Activated CD8-positive, alpha-beta T cell treated with anti-CD3 and anti-CD28 coated beads for 36 hours (primary cell): ENCODE results near the gene HSBP1L1. TPM values are rescaled to one million over a fixed set of nuclear protein-coding genes. Genes with fewer than 3 reads are reported as not detected.

ENCODE experiments used
- ATAC-seq: fragments of 200-7000 bp; cut with Tn5 transposase; one replicate; pipeline ENCODE4 v1.10.0; 2021; ENCODE audit warnings: mild to moderate bottlenecking, moderate library complexity
- CTCF ChIA-PET: fragments of 350-600 bp; sonication (Branson Sonifier 250); formaldehyde crosslinking; loops from one replicate; lab custom pipeline; 2021; ENCODE audit warnings: antibody characterized with exemption; lab: Charles Lee
- POLR2A ChIA-PET: fragments of 350-600 bp; sonication (Branson Sonifier 250); formaldehyde crosslinking; loops from one replicate; lab custom pipeline; 2021; ENCODE audit warnings: antibody characterized with exemption; lab: Charles Lee
- DNase-seq: peaks from one replicate; pipeline ENCODE4 v3.0.0-alpha.2; 2020
- H3K27ac Mint-ChIP-seq: one replicate; pipeline ENCODE4 v1.8.0; 2021; ENCODE audit warnings: mild to moderate bottlenecking, mixed read lengths
- H3K27me3 Mint-ChIP-seq: one replicate; pipeline ENCODE4 v1.8.0; 2021; ENCODE audit warnings: mixed read lengths
- H3K36me3 Mint-ChIP-seq: one replicate; pipeline ENCODE4 v1.8.0; 2021; ENCODE audit warnings: low read depth, mixed read lengths
- H3K4me1 Mint-ChIP-seq: one replicate; pipeline ENCODE4 v1.8.0; 2021; ENCODE audit warnings: low read depth, mixed read lengths
- H3K4me3 Mint-ChIP-seq: one replicate; pipeline ENCODE4 v1.8.0; 2021; ENCODE audit warnings: mild to moderate bottlenecking, moderate library complexity, mixed read lengths
- H3K9me3 Mint-ChIP-seq: one replicate; pipeline ENCODE4 v1.8.0; 2021; ENCODE audit warnings: mixed read lengths
- CTCF ChIP-seq: fragments of 200-600 bp; IDR thresholded peaks from one replicate; pipeline ENCODE4 v1.8.0; 2022; ENCODE audit warnings: antibody characterized with exemption, mild to moderate bottlenecking
- intact Hi-C: fragments of 100-400 bp; cut with micrococcal nuclease; formaldehyde crosslinking; loops from one replicate; pipeline ENCODE4 v1.10.0; 2022
- total RNA-seq, 2 experiments: library from RNA; stranded (reverse); gene quantifications; one replicate each; pipeline ENCODE4 v1.2.3, GENCODE V29; 2021

HSBP1L1 gene
- total RNA-seq: 1 to 10 TPM; 5.1 TPM

GRCh38 chr18:79964330-79965118 lies at the start of gene HSBP1L1:
Gene HSBP1L1, plus strand, starts transcription at chr18:79964643. Its CDS starts 93 bp downstream, at chr18:79964736.
- peak within 1 kb of the TSS; percentile 81 for H3K27ac Mint-ChIP-seq
- peaks cover 30% of the 10 kb centered on the region for H3K4me1 Mint-ChIP-seq
- ChIA-PET POLR2A (interaction anchor here (0.6 to 1.4 kb wide), 2 partner anchors 19 to 769 kb away, joined by 3 to 4 read pairs; no protein-coding TSS in a partner anchor), CTCF (no interaction called here)
- no peaks in the 10 kb centered on the region for H3K9me3 Mint-ChIP-seq
- ATAC-seq (peak; percentile 72), DNase-seq (peak; percentile 73)
- intact Hi-C loops: no loop called here
- H3K4me3 Mint-ChIP-seq: peak within 1 kb of the TSS; percentile 70
- no peak for TF ChIP-seq CTCF
- no peaks in the 10 kb centered on the region for H3K27me3 Mint-ChIP-seq
- H3K36me3 Mint-ChIP-seq: peaks cover 4% of the 10 kb centered on the region

GRCh38 chr18:79915161-79916127 lies 49.0 kb upstream of the HSBP1L1 start:
- ATAC-seq (no peak), DNase-seq (no peak)
- intact Hi-C loops: no loop called here
- Mint-ChIP-seq H3K4me3 (no peak overlapping the region), H3K27ac (peak overlapping the region; percentile 59), H3K4me1 (peaks cover 31% of the 10 kb centered on the region), H3K9me3 (peaks cover 3% of the 10 kb centered on the region), H3K27me3 (no peaks in the 10 kb centered on the region), H3K36me3 (peaks cover 49% of the 10 kb centered on the region)
- ChIA-PET POLR2A (interaction anchor here (0.5 kb wide), 1 partner anchor 15 kb away, joined by 3 read pairs; no protein-coding TSS in a partner anchor), CTCF (no interaction called here)
- TF ChIP-seq CTCF: no peak

- DNase-seq: no peak
- Mint-ChIP-seq H3K4me3 (no peak overlapping the region), H3K27ac (no peak overlapping the region), H3K4me1 (peaks cover 29% of the 10 kb centered on the region), H3K36me3 (peaks cover 48% of the 10 kb centered on the region), H3K27me3 (no peaks in the 10 kb centered on the region), H3K9me3 (peaks cover 3% of the 10 kb centered on the region)
- POLR2A ChIA-PET: no interaction called here
- intact Hi-C loops: no loop called here
- no peak for TF ChIP-seq CTCF
- no peak for ATAC-seq
- CTCF ChIA-PET: no interaction called here
These were observed 48.3 kb upstream of the HSBP1L1 start for GRCh38 chr18:79916128-79916494.

- no peaks in the 10 kb centered on the region for H3K27me3 Mint-ChIP-seq
- TF ChIP-seq CTCF: no peak
- no peak overlapping the region for H3K27ac Mint-ChIP-seq
- no peak for DNase-seq
- intact Hi-C loops: no loop called here
- no peak for ATAC-seq
- H3K9me3 Mint-ChIP-seq: peaks cover 3% of the 10 kb centered on the region
- H3K4me1 Mint-ChIP-seq: peaks cover 29% of the 10 kb centered on the region
- H3K4me3 Mint-ChIP-seq: no peak overlapping the region
- CTCF ChIA-PET: no interaction called here
- POLR2A ChIA-PET: no interaction called here
- H3K36me3 Mint-ChIP-seq: peaks cover 48% of the 10 kb centered on the region
These were observed 47.8 kb upstream of the HSBP1L1 start for GRCh38 chr18:79916546-79917168.
